C4-2B (cell line): ENCODE measurements around the gene SCN4B.

ENCODE experiments used
- H3K27ac ChIP-seq: fragments of 450-650 bp; 2 replicates; pipeline ENCODE4 v1.5.1; 2017
- CTCF ChIP-seq: fragments of 450-650 bp; conservative IDR thresholded peaks from 2 replicates; pipeline ENCODE4 v1.5.1; 2017; ENCODE audit warnings: mild to moderate bottlenecking
- ZFX ChIP-seq: fragments of 450-650 bp; IDR thresholded peaks from 2 replicates; pipeline ENCODE4 v1.6.1; 2017

Gene SCN4B

GRCh38 chr11:118175993-118176777 lies 23.6 kb upstream of the SCN4B start, which contains the start of gene SCN2B:
Gene SCN2B (minus strand): TSS chr11:118176639. CDS start chr11:118176431, 208 bp downstream.
- TF ChIP-seq ZFX (no peak), CTCF (no peak)
- H3K27ac ChIP-seq: no peak within 1 kb of the TSS

- no peak overlapping the region for H3K27ac ChIP-seq
- TF ChIP-seq CTCF (no peak), ZFX (no peak)
Measured at GRCh38 chr11:118175031-118175992, 22.7 kb upstream of the SCN4B start.

- H3K27ac ChIP-seq: no peak overlapping the region
- no peak for TF ChIP-seq ZFX
- no peak for TF ChIP-seq CTCF
Measured at GRCh38 chr11:118174006-118174567, 21.5 kb upstream of the SCN4B start.

- H3K27ac ChIP-seq: no peak overlapping the region
Measured at GRCh38 chr11:118172356-118172755, 19.7 kb upstream of the SCN4B start.

GRCh38 chr11:118171269-118172062 lies 18.8 kb upstream of the SCN4B start:
- H3K27ac ChIP-seq: no peak overlapping the region
- TF ChIP-seq CTCF (peak; percentile 96), ZFX (no peak)

More at GRCh38 chr11:118172356-118172755, 19.7 kb upstream of the SCN4B start:
- TF ChIP-seq CTCF (no peak), ZFX (no peak)

GRCh38 chr11:118170882-118171268 lies 18.3 kb upstream of the SCN4B start:
- TF ChIP-seq ZFX (no peak), CTCF (no peak)
- no peak overlapping the region for H3K27ac ChIP-seq
